CD4-positive, alpha-beta memory T cell (primary cell): ENCODE measurements around the gene TRPC4AP. TPM values are rescaled to one million over a fixed set of nuclear protein-coding genes. Genes with fewer than 3 reads are reported as not detected.
A peak's percentile ranks its signal among the peaks of the same experiment; 100 is the strongest.

Experiments used
- CTCF ChIA-PET: fragments of 350-600 bp; sonication (Branson Sonifier 250); formaldehyde crosslinking; loops from one replicate; lab custom pipeline; 2021; ENCODE audit warnings: inconsistent platforms; ENCODE audit not compliant: partially characterized antibody; lab: Charles Lee
- POLR2A ChIA-PET: fragments of 350-600 bp; sonication (Branson Sonifier 250); formaldehyde crosslinking; loops from one replicate; lab custom pipeline; 2021; ENCODE audit not compliant: partially characterized antibody; lab: Charles Lee
- DNase-seq, 5 donors: peaks; one replicate each; pipeline versions ENCODE4 v3.0.0 to v3.0.0-alpha.2; 2020 to 2022; ENCODE audit warnings: mixed read lengths in 1 of 5
- H3K27ac ChIP-seq: one replicate; pipeline ENCODE4 v1.7.0; 2013; ENCODE audit warnings: low read depth, low read length
- H3K27me3 ChIP-seq: 2 replicates; pipeline ENCODE4 v1.7.0; 2013; ENCODE audit warnings: mild to moderate bottlenecking, low read length, moderate library complexity; ENCODE audit not compliant: insufficient read depth
- H3K36me3 ChIP-seq: 2 replicates; pipeline ENCODE4 v1.7.0; 2013; ENCODE audit warnings: mild to moderate bottlenecking, low read length, moderate library complexity; ENCODE audit not compliant: insufficient read depth
- H3K4me1 ChIP-seq: 2 replicates; pipeline ENCODE4 v1.7.0; 2013; ENCODE audit warnings: mild to moderate bottlenecking, low read length, moderate library complexity; ENCODE audit not compliant: insufficient read depth
- H3K4me3 ChIP-seq, 2 donors: one replicate each; pipeline ENCODE4 v1.7.0; 2013; ENCODE audit warnings: low read length in 2 of 2, mild to moderate bottlenecking in 1 of 2
- H3K9me3 ChIP-seq, 2 donors: one replicate each; pipeline ENCODE4 v1.7.0; 2013; ENCODE audit warnings: low read length in 2 of 2, control low read depth in 1 of 2; ENCODE audit not compliant: control insufficient read depth in 1 of 2
- H3K27ac Mint-ChIP-seq, 7 donors: one replicate each; pipeline ENCODE4 v1.8.0; 2020 to 2021; ENCODE audit warnings: mixed read lengths in 7 of 7, mild to moderate bottlenecking in 6 of 7, inconsistent platforms in 3 of 7, moderate library complexity in 3 of 7
- H3K27me3 Mint-ChIP-seq, 2 donors: one replicate each; pipeline ENCODE4 v1.8.0; 2020 to 2021; ENCODE audit warnings: mixed read lengths in 2 of 2
- H3K36me3 Mint-ChIP-seq, 2 donors: one replicate each; pipeline ENCODE4 v1.8.0; 2020 to 2021; ENCODE audit warnings: mixed read lengths in 2 of 2, inconsistent platforms in 1 of 2, mild to moderate bottlenecking in 1 of 2
- H3K4me1 Mint-ChIP-seq, 4 donors: one replicate each; pipeline ENCODE4 v1.8.0; 2020 to 2021; ENCODE audit warnings: mixed read lengths in 4 of 4, mild to moderate bottlenecking in 1 of 4
- H3K4me3 Mint-ChIP-seq, 8 donors: one replicate each; pipeline ENCODE4 v1.8.0; 2020 to 2021; ENCODE audit warnings: mixed read lengths in 8 of 8, mild to moderate bottlenecking in 7 of 8, moderate library complexity in 6 of 8, inconsistent platforms in 3 of 8
- H3K9me3 Mint-ChIP-seq, 8 donors: one replicate each; pipeline ENCODE4 v1.8.0; 2020 to 2021; ENCODE audit warnings: mixed read lengths in 8 of 8, mild to moderate bottlenecking in 5 of 8, inconsistent platforms in 3 of 8, moderate library complexity in 1 of 8
- intact Hi-C: fragments of 100-400 bp; cut with micrococcal nuclease; formaldehyde crosslinking; loops from one replicate; pipeline ENCODE4 v1.15.1; 2023
- polyA plus RNA-seq, 2 donors: library from polyadenylated mRNA; unstranded; fragments of 300-500 nt; fragmentation: Illumina TruSeq; gene quantifications; one replicate each; pipeline ENCODE4 v1.2.3, GENCODE V29; 2021
- total RNA-seq, 2 experiments: library from RNA; stranded (reverse); gene quantifications; one replicate each; pipeline ENCODE4 v1.2.3, GENCODE V29; 2021

Gene TRPC4AP
- total and polyA plus RNA-seq, 4 experiments from 2014 or later, result 61.2 to 81.6 (median 63.8) TPM

DNA sequence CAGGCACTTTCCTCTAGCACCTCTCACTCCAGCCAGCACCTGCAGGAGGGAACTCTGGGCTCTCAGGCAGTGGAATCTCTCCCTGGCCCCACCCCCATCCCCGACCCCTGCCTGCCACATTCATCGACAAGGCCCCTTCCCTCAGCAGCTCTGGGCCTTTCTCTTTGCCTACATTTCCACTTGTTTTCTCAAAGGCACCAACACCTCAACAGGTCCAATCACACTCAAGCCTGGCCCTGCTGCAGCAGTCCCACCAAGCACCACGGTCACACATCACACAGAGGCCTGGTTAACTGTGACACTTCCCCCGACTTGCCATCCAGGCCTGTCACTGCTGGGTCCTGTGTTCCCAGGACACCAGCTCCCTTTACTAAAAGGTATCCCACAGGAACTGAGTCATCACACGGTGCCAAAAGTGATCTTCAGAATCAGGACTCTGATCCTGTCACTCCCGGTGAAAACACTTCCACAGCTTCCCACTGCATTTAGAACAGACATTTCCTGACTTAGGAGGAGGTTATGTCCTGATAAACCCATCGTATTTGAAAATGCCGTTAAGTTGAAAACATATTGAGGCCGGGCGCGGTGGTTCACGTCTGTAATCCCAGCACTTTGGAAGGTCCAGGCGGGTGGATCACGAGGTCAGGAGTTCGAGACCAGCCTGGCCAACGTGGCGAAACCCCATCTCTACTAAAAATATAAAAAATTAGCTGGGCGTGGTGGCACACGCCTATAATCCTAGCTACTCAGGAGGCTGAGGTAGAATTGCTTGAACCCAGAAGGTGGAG, 82.0 kb downstream of the TRPC4AP start:
- intact Hi-C loops, result no loop called here
- DNase-seq, result no peak
- Histone ChIP-seq H3K36me3 (peaks cover 89% of the 10 kb centered on the region), H3K4me1 (no peaks in the 10 kb centered on the region), H3K9me3 (no peaks in the 10 kb centered on the region), H3K4me3 (no peak overlapping the region), H3K27ac (no peak overlapping the region), H3K27me3 (no peaks in the 10 kb centered on the region)
- POLR2A ChIA-PET, result interaction anchor here (1.0 kb wide), 1 partner anchor 10 kb away, joined by 3 read pairs; no protein-coding TSS in a partner anchor
- CTCF ChIA-PET, result interaction anchor here (0.8 kb wide), 1 partner anchor 138 kb away, joined by 3 read pairs; the partner anchor contains the start of gene GGT7
- no peaks in the 10 kb centered on the region for H3K4me1 Mint-ChIP-seq
- H3K36me3 Mint-ChIP-seq, result peaks cover 52 to 93% of the 10 kb centered on the region in 2 donors
- no peak overlapping the region for H3K27ac Mint-ChIP-seq
- no peak overlapping the region for H3K4me3 Mint-ChIP-seq
- H3K27me3 Mint-ChIP-seq, result no peaks in the 10 kb centered on the region
- H3K9me3 Mint-ChIP-seq, result no peaks in the 10 kb centered on the region

DNA sequence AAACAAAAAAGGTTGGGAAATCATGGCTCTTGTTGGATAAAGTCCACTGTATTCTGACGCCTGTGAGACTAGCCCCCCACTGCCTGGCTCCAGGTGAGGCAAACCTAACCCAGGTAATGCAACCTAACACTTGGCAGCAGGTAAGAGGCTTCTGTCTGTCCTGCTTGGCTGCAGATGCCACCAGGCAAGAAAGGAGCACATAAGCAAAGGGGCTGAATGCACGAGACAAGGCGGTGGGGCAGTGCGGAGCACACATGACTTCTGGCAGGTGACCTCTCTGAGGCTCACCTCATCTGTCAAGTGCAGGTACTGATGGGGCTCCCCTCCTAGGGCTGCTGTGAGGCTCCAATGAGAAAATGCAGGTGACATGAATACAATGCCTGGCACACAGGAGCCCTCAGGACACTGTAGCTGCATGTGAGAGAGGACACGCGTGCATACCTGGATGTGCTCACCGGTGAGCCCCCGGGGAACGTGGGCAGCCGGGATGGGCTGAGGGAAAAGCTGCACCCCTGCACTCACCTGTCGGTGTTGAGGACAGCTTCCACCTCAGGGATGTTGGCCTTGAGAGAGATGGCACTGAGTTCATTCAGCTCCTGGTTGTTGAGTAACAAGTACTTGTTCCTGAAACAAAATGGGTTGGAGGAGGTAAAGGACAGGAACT, 82.8 kb downstream of the TRPC4AP start:
- H3K9me3 Mint-ChIP-seq, result no peaks in the 10 kb centered on the region
- H3K27ac Mint-ChIP-seq, result peak overlapping the region in 3 of 7 donors; percentile 42 to 61 (median 60)
- Histone ChIP-seq H3K36me3 (peaks cover 89% of the 10 kb centered on the region), H3K27ac (no peak overlapping the region), H3K9me3 (no peaks in the 10 kb centered on the region), H3K4me3 (no peak overlapping the region), H3K27me3 (no peaks in the 10 kb centered on the region), H3K4me1 (no peaks in the 10 kb centered on the region)
- no peaks in the 10 kb centered on the region for H3K4me1 Mint-ChIP-seq
- peaks cover 47 to 94% of the 10 kb centered on the region in 2 donors for H3K36me3 Mint-ChIP-seq
- no peaks in the 10 kb centered on the region for H3K27me3 Mint-ChIP-seq
- no peak for DNase-seq
- POLR2A ChIA-PET, result no interaction called here
- no peak overlapping the region for H3K4me3 Mint-ChIP-seq
- CTCF ChIA-PET, result no interaction called here
- intact Hi-C loops, result no loop called here

DNA sequence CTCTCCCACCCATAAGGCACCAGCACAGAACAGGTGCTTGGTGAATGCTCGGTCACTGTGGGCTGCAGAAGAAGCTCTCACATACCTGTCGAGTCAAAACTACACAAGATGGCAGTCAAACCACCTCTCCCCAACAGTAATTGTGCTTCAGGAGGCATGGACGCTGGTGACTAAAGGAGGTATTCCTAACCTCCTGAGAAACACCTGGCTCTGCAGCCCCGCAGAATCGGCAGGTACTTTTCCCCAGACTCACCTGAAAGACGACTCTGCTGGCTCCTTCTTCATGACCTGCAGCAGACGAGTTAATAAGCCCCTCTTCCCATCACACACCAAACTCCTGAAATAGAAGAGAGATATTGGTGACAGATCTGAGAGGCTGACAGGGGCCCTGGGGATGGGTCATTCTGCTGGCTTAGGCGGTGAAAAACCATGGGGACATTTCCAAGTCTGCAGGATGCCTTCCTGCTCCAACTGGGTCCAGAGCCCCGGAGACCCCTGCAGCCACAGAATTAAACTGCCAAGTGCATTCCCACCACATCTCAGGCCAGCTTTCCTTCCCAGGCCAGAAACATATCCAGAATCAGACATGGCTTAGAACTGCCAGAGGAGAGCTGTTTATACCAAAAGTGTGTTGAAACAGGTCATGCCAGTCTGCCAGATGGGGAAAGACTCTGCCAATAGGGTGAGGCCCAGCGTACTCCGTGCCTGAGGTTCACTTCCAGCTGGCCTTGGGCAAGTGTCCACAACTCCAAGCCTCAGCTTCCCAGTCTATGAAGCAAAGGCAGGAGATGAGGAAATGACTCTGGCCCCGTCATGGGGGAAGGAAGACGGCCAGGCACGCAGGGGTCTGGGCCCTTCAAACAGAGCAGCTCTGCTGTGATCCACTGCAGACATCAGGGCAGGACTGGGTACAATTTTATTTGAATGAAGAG, 83.9 kb downstream of the TRPC4AP start:
- Mint-ChIP-seq H3K27ac (peak overlapping the region in 4 of 7 donors; percentile 13 to 60 (median 33)), H3K36me3 (peaks cover 47 to 93% of the 10 kb centered on the region in 2 donors), H3K9me3 (no peaks in the 10 kb centered on the region), H3K27me3 (no peaks in the 10 kb centered on the region), H3K4me1 (no peaks in the 10 kb centered on the region), H3K4me3 (no peak overlapping the region)
- Histone ChIP-seq H3K9me3 (no peaks in the 10 kb centered on the region), H3K4me1 (no peaks in the 10 kb centered on the region), H3K27me3 (no peaks in the 10 kb centered on the region), H3K27ac (no peak overlapping the region), H3K4me3 (no peak overlapping the region), H3K36me3 (peaks cover 98% of the 10 kb centered on the region)
- no peak for DNase-seq
- POLR2A ChIA-PET, result no interaction called here
- CTCF ChIA-PET, result interaction anchor here (0.6 kb wide), 1 partner anchor 29 kb away, joined by 3 read pairs; no protein-coding TSS in a partner anchor
- intact Hi-C loops, result no loop called here

- Histone ChIP-seq H3K27ac (no peak overlapping the region), H3K36me3 (peaks cover 93% of the 10 kb centered on the region), H3K4me3 (no peak overlapping the region), H3K4me1 (no peaks in the 10 kb centered on the region), H3K9me3 (no peaks in the 10 kb centered on the region), H3K27me3 (no peaks in the 10 kb centered on the region)
- Mint-ChIP-seq H3K9me3 (no peaks in the 10 kb centered on the region), H3K4me3 (no peak overlapping the region), H3K36me3 (peaks cover 47 to 88% of the 10 kb centered on the region in 2 donors), H3K27ac (peak overlapping the region in 2 of 7 donors; percentile 13 to 70), H3K27me3 (no peaks in the 10 kb centered on the region), H3K4me1 (no peaks in the 10 kb centered on the region)
- intact Hi-C loops, result no loop called here
- no peak for DNase-seq
- CTCF ChIA-PET, result no interaction called here
- POLR2A ChIA-PET, result no interaction called here
These were observed 84.7 kb downstream of the TRPC4AP start for GRCh38 chr20:35007891-35008290.

DNA sequence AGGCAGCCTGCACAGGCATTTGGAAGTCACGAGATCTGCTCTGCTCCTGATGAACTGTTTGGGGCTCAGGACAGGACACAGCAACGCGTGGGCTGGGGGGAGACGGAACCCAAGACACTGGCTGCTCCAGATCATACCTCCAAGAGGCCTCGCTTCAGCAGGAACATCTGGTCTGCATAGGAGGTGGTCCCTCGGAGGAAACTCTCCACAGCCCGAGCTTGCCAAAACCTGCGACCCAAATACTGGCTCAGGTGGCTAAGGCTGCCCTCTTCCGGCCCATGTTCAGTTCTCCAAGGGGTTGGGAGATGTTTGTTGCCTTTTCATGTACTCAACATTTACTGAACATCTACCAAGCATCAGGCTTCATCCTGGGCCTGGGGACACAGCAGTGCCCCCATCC, 85.2 kb downstream of the TRPC4AP start:
- Mint-ChIP-seq H3K4me1 (no peaks in the 10 kb centered on the region), H3K27ac (peak overlapping the region in 1 of 7 donors; percentile 70), H3K27me3 (no peaks in the 10 kb centered on the region), H3K9me3 (no peaks in the 10 kb centered on the region), H3K36me3 (peaks cover 47 to 84% of the 10 kb centered on the region in 2 donors), H3K4me3 (no peak overlapping the region)
- DNase-seq, result no peak
- Histone ChIP-seq H3K9me3 (no peaks in the 10 kb centered on the region), H3K36me3 (peaks cover 91% of the 10 kb centered on the region), H3K4me1 (no peaks in the 10 kb centered on the region), H3K4me3 (no peak overlapping the region), H3K27ac (no peak overlapping the region), H3K27me3 (no peaks in the 10 kb centered on the region)
- CTCF ChIA-PET, result no interaction called here
- intact Hi-C loops, result no loop called here
- POLR2A ChIA-PET, result no interaction called here

DNA sequence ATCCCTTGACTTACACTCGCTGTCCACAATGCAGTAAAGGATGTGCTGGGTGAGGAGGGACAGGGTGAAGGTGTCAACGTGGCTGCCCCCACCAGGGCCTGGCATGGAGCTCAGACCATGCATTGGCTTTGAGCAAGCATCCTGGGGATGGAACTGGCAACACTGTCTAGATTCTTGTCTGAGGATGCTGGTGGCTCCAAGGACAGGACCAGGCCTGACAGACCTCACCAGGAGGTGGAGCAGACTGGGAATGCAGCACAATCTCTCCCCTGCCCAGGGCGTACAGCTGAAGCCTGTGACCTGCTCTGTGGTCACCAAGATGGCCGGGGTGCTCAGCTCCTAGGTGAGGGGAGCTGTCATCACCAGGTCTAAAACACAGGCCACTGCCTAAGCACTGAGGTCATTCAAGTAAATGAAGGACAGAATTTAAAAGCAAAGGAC, 86.1 kb downstream of the TRPC4AP start:
- peaks cover 91% of the 10 kb centered on the region for H3K36me3 ChIP-seq
- ChIA-PET POLR2A (no interaction called here), CTCF (interaction anchor here (1.2 kb wide), 1 partner anchor 134 kb away, joined by 3 read pairs; the partner anchor contains the start of gene GGT7)
- no peaks in the 10 kb centered on the region for H3K27me3 Mint-ChIP-seq
- peak overlapping the region in 1 of 7 donors; percentile 26 for H3K27ac Mint-ChIP-seq
- H3K4me1 Mint-ChIP-seq, result no peaks in the 10 kb centered on the region
- H3K9me3 ChIP-seq, result no peaks in the 10 kb centered on the region
- no peak overlapping the region for H3K4me3 Mint-ChIP-seq
- no peaks in the 10 kb centered on the region for H3K4me1 ChIP-seq
- H3K9me3 Mint-ChIP-seq, result no peaks in the 10 kb centered on the region
- no peak for DNase-seq
- no peak overlapping the region for H3K27ac ChIP-seq
- no peak overlapping the region for H3K4me3 ChIP-seq
- H3K36me3 Mint-ChIP-seq, result peaks cover 43 to 83% of the 10 kb centered on the region in 2 donors
- intact Hi-C loops, result no loop called here
- no peaks in the 10 kb centered on the region for H3K27me3 ChIP-seq
